HCT116 (cell line): Measurements from ENCODE around the gene PLB1. TPM values are rescaled to one million over a fixed set of nuclear protein-coding genes. Genes with fewer than 3 reads are reported as not detected.

Experiments used
- ATAC-seq: fragments of 200-7000 bp; cut with Tn5 transposase; 2 replicates; pipeline ENCODE4 v1.9.1; 2020; ENCODE audit warnings: mild to moderate bottlenecking, moderate library complexity
- BruUV-seq: library from RNA; stranded (reverse); fragments of 400-500 nt; replicated peaks from 2 replicates; lab custom pipeline; 2021; lab: Mats Ljungman, UMichigan
- CTCF ChIA-PET: fragments of 300-600 bp; sonication (Branson Sonifier 250); formaldehyde crosslinking; loops from one replicate; lab custom pipeline; 2021; ENCODE audit warnings: antibody characterized with exemption; lab: Charles Lee
- POLR2A ChIA-PET: fragments of 300-600, 350-600 bp; sonication (Branson Sonifier 250); formaldehyde crosslinking; loops from one replicate; lab custom pipeline; 2021; ENCODE audit warnings: antibody characterized with exemption; lab: Charles Lee
- RAD21 ChIA-PET, 2 experiments: fragments of 300-600 bp; sonication (Branson Sonifier 250); formaldehyde crosslinking; loops; one replicate each; lab custom pipeline; 2023; ENCODE audit warnings: low total read pairs in 2 of 2; ENCODE audit not compliant: uncharacterized antibody in 2 of 2, unreplicated experiment in 2 of 2, low non-redundant PET in 1 of 2; lab: Charles Lee
- DNase-seq: peaks from one replicate; pipeline ENCODE4 v3.0.0-alpha.2; 2010; ENCODE audit warnings: low read depth, low spot score
- H2AFZ ChIP-seq: fragments of 200-600 bp; shearing (Covaris generic), sonication (generic); 2 replicates; pipeline ENCODE4 v1.6.1; 2017; ENCODE audit warnings: low read depth, mixed run types, mixed read lengths, antibody characterized with exemption, low read length; ENCODE audit not compliant: poor library complexity, severe bottlenecking
- H3K27ac ChIP-seq: 2 replicates; pipeline ENCODE4 v1.5.1; 2012; ENCODE audit warnings: low read depth, low read length
- H3K27me3 ChIP-seq: fragments of 200-600 bp; sonication (generic); 2 replicates; pipeline ENCODE4 v1.6.1; 2016; ENCODE audit warnings: mixed run types, low read length, mixed read lengths; ENCODE audit not compliant: insufficient read depth
- H3K36me3 ChIP-seq, 2 experiments: fragments of 200-500 bp in 1 of 2; fragments of 200-600 bp in 1 of 2; sonication (Bioruptor generic) in 1 of 2; sonication (generic) in 1 of 2; 2 replicates each; pipeline versions ENCODE4 v1.5.1 to v1.6.1; 2014 to 2016; ENCODE audit warnings: low read length in 2 of 2, inconsistent platforms in 1 of 2, mixed read lengths in 1 of 2, mixed run types in 1 of 2; ENCODE audit not compliant: insufficient read depth in 2 of 2, control insufficient read depth in 1 of 2
- H3K4me1 ChIP-seq, 2 experiments: fragments of 200-600 bp in 1 of 2; sonication (generic) in 1 of 2; 2 replicates each; pipeline versions ENCODE4 v1.5.1 to v1.6.1; 2012 to 2017; ENCODE audit warnings: low read length in 2 of 2, inconsistent platforms in 1 of 2, mild to moderate bottlenecking in 1 of 2, mixed read lengths in 1 of 2, mixed run types in 1 of 2, moderate library complexity in 1 of 2; ENCODE audit not compliant: insufficient read depth in 2 of 2, control insufficient read depth in 1 of 2
- H3K4me2 ChIP-seq: fragments of 200-600 bp; sonication (generic); 2 replicates; pipeline ENCODE4 v1.6.1; 2017; ENCODE audit warnings: mixed run types, low read length, mixed read lengths
- H3K4me3 ChIP-seq, 2 experiments: fragments of 200-600 bp in 1 of 2; sonication (generic) in 1 of 2; replicated peaks in 1 of 2; 2 replicates each; pipeline ENCODE4 v1.5.1; 2011 to 2016; ENCODE audit warnings: low read length in 2 of 2, control low read depth in 1 of 2, low read depth in 1 of 2, mild to moderate bottlenecking in 1 of 2, mixed read lengths in 1 of 2, mixed run types in 1 of 2
- H3K79me2 ChIP-seq: fragments of 200-600 bp; sonication (generic); 2 replicates; pipeline ENCODE4 v1.6.1; 2017; ENCODE audit warnings: mild to moderate bottlenecking, mixed run types, low read length, moderate library complexity, mixed read lengths; ENCODE audit not compliant: insufficient read depth
- H3K9ac ChIP-seq: fragments of 200-600 bp; sonication (generic); 2 replicates; pipeline ENCODE4 v1.6.1; 2016; ENCODE audit warnings: low read length, mixed read lengths
- H3K9me2 ChIP-seq: fragments of 200-600 bp; sonication (generic), shearing (Covaris generic); 2 replicates; pipeline ENCODE4 v1.6.1; 2017; ENCODE audit warnings: mixed run types, mild to moderate bottlenecking, moderate library complexity; ENCODE audit not compliant: insufficient read depth
- H3K9me3 ChIP-seq, 2 experiments: fragments of 200-500 bp in 1 of 2; fragments of 200-600 bp in 1 of 2; sonication (Bioruptor generic) in 1 of 2; sonication (generic) in 1 of 2; 2 replicates each; pipeline ENCODE4 v1.6.1; 2014 to 2017; ENCODE audit warnings: low read length in 2 of 2, mixed read lengths in 2 of 2, inconsistent platforms in 1 of 2, low read depth in 1 of 2, mild to moderate bottlenecking in 1 of 2, mixed run types in 1 of 2, moderate library complexity in 1 of 2; ENCODE audit not compliant: control insufficient read depth in 1 of 2, insufficient read depth in 1 of 2
- H4K20me1 ChIP-seq: fragments of 200-600 bp; sonication (generic), shearing (Covaris generic); 2 replicates; pipeline ENCODE4 v1.6.1; 2017; ENCODE audit warnings: mixed run types, mild to moderate bottlenecking, moderate library complexity; ENCODE audit not compliant: insufficient read depth
- CEBPB ChIP-seq: IDR thresholded peaks from 2 replicates; pipeline ENCODE4 v1.6.1; 2012; ENCODE audit warnings: low read depth
- EGR1 ChIP-seq: IDR thresholded peaks from 2 replicates; pipeline ENCODE4 v1.6.1; 2012; ENCODE audit warnings: low read depth
- ELF1 ChIP-seq: IDR thresholded peaks from 2 replicates; pipeline ENCODE4 v1.6.1; 2012; ENCODE audit warnings: low read depth, borderline replicate concordance
- EZH2 ChIP-seq: fragments of 200-600 bp; sonication (generic); IDR thresholded peaks from 2 replicates; pipeline ENCODE4 v1.6.1; 2017; ENCODE audit warnings: antibody characterized with exemption, mixed run types
- EZH2phosphoT487 ChIP-seq: fragments of 200-600 bp; IDR thresholded peaks from 2 replicates; pipeline ENCODE4 v1.6.1; 2018; ENCODE audit warnings: antibody characterized with exemption, borderline replicate concordance
- FOSL1 ChIP-seq: IDR thresholded peaks from 2 replicates; pipeline ENCODE4 v1.6.1; 2012; ENCODE audit warnings: low read depth
- POLR2AphosphoS5 ChIP-seq: IDR thresholded peaks from 2 replicates; pipeline ENCODE4 v1.6.1; 2011; ENCODE audit warnings: mild to moderate bottlenecking, low read depth, low read length, moderate library complexity
- RAD21 ChIP-seq: IDR thresholded peaks from 2 replicates; pipeline ENCODE4 v1.6.1; 2012; ENCODE audit warnings: low read depth, mild to moderate bottlenecking
- SIN3A ChIP-seq: IDR thresholded peaks from 2 replicates; pipeline ENCODE4 v1.6.1; 2012; ENCODE audit warnings: low read depth
- SRF ChIP-seq: IDR thresholded peaks from 2 replicates; pipeline ENCODE4 v1.6.1; 2012; ENCODE audit warnings: low read depth
- intact Hi-C: fragments of 100-400 bp; cut with micrococcal nuclease; formaldehyde crosslinking; loops from 2 replicates; pipeline ENCODE4 v1.10.0; 2022
- total RNA-seq: library from RNA; stranded (reverse); gene quantifications from one replicate; pipeline ENCODE4 v1.2.1, GENCODE V29; 2021; ENCODE audit not compliant: unreplicated experiment
- TF ChIP-seq, protein P1 (sequence below): IDR thresholded peaks from 2 replicates; pipeline ENCODE4 v1.6.1; 2012
- TF ChIP-seq, protein P2 (sequence below): IDR thresholded peaks from 2 replicates; pipeline ENCODE4 v1.6.1; 2012; ENCODE audit warnings: low read depth
- TF ChIP-seq, protein P3 (sequence below): IDR thresholded peaks from 2 replicates; pipeline ENCODE4 v1.6.1; 2011; ENCODE audit warnings: mild to moderate bottlenecking, low read length, moderate library complexity; ENCODE audit not compliant: insufficient replicate concordance; ENCODE audit errors: extremely low read depth
- TF ChIP-seq, protein P4 (sequence below): IDR thresholded peaks from 2 replicates; pipeline ENCODE4 v1.6.1; 2012

Gene PLB1
- total RNA-seq, 1 experiment from 2014 or later: 0.49 TPM

DNA sequence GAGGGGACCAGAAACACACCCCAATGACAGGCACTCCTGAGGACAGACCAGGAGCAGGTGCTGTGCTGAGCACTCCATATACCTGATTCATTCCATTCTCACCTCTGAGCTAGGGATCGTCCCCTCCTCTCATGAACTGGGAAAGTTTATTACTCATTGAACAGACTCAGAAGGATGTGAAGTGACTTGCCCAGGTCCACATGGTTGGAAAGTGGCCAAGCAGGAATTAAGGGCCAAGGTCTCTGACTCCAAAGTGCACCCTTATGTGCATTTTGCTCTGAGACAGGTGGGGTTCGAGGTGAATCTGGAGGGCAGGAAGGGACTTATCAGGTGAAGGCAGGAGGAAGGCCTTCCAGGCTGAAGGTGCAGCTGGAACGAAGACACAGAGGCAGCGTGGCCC is 25.1 kb upstream of the PLB1 start:
- Histone ChIP-seq H3K79me2 (no peaks in the 10 kb centered on the region), H2AFZ (no peak overlapping the region), H3K9me3 (no peaks in the 10 kb centered on the region), H4K20me1 (no peaks in the 10 kb centered on the region)
- DNase-seq: no peak
- no peak for TF ChIP-seq CEBPB
- TF ChIP-seq, protein P1, sequence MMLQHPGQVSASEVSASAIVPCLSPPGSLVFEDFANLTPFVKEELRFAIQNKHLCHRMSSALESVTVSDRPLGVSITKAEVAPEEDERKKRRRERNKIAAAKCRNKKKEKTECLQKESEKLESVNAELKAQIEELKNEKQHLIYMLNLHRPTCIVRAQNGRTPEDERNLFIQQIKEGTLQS: no peak
- no peak for TF ChIP-seq RAD21
- no peak for TF ChIP-seq EZH2phosphoT487
- TF ChIP-seq SIN3A: no peak
- TF ChIP-seq EGR1: no peak
- TF ChIP-seq EZH2: no peak
- no peak for TF ChIP-seq FOSL1
- TF ChIP-seq POLR2AphosphoS5: no peak
- TF ChIP-seq, protein P2, sequence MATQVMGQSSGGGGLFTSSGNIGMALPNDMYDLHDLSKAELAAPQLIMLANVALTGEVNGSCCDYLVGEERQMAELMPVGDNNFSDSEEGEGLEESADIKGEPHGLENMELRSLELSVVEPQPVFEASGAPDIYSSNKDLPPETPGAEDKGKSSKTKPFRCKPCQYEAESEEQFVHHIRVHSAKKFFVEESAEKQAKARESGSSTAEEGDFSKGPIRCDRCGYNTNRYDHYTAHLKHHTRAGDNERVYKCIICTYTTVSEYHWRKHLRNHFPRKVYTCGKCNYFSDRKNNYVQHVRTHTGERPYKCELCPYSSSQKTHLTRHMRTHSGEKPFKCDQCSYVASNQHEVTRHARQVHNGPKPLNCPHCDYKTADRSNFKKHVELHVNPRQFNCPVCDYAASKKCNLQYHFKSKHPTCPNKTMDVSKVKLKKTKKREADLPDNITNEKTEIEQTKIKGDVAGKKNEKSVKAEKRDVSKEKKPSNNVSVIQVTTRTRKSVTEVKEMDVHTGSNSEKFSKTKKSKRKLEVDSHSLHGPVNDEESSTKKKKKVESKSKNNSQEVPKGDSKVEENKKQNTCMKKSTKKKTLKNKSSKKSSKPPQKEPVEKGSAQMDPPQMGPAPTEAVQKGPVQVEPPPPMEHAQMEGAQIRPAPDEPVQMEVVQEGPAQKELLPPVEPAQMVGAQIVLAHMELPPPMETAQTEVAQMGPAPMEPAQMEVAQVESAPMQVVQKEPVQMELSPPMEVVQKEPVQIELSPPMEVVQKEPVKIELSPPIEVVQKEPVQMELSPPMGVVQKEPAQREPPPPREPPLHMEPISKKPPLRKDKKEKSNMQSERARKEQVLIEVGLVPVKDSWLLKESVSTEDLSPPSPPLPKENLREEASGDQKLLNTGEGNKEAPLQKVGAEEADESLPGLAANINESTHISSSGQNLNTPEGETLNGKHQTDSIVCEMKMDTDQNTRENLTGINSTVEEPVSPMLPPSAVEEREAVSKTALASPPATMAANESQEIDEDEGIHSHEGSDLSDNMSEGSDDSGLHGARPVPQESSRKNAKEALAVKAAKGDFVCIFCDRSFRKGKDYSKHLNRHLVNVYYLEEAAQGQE: no peak
- TF ChIP-seq, protein P3, sequence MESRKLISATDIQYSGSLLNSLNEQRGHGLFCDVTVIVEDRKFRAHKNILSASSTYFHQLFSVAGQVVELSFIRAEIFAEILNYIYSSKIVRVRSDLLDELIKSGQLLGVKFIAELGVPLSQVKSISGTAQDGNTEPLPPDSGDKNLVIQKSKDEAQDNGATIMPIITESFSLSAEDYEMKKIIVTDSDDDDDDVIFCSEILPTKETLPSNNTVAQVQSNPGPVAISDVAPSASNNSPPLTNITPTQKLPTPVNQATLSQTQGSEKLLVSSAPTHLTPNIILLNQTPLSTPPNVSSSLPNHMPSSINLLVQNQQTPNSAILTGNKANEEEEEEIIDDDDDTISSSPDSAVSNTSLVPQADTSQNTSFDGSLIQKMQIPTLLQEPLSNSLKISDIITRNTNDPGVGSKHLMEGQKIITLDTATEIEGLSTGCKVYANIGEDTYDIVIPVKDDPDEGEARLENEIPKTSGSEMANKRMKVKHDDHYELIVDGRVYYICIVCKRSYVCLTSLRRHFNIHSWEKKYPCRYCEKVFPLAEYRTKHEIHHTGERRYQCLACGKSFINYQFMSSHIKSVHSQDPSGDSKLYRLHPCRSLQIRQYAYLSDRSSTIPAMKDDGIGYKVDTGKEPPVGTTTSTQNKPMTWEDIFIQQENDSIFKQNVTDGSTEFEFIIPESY: no peak
- no peak for TF ChIP-seq ELF1
- TF ChIP-seq, protein P4, sequence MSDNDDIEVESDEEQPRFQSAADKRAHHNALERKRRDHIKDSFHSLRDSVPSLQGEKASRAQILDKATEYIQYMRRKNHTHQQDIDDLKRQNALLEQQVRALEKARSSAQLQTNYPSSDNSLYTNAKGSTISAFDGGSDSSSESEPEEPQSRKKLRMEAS: no peak
- TF ChIP-seq SRF: no peak
- TF ChIP-seq, all 23 proteins: peak for 0
- POLR2A ChIA-PET: no interaction called here
- Histone ChIP-seq H3K9ac (no peak overlapping the region), H3K9me2 (no peaks in the 10 kb centered on the region), H3K36me3 (no peaks in the 10 kb centered on the region), H3K4me3 (no peak overlapping the region), H3K27ac (no peak overlapping the region), H3K4me1 (peaks cover 0 to 11% of the 10 kb centered on the region in 2 experiments; a peak in 1 of 4 replicates), H3K27me3 (no peaks in the 10 kb centered on the region), H3K4me2 (no peak overlapping the region)
- RAD21 ChIA-PET: no interaction called here
- ATAC-seq: no peak
- CTCF ChIA-PET: no interaction called here
- intact Hi-C loops: no loop called here
- no TSS peak for BruUV-seq
